ACC112 (cell line): ENCODE results near the gene IGIP.

Experiments
- H2AFZ ChIP-seq: fragments of 200-600 bp; sonication (generic); one replicate; pipeline ENCODE4 v1.6.0; 2017; ENCODE audit warnings: antibody characterized with exemption, low read length; ENCODE audit not compliant: unreplicated experiment
- H3K27ac ChIP-seq: fragments of 200-600 bp; sonication (generic); 2 replicates; pipeline ENCODE4 v1.5.1; 2014; ENCODE audit warnings: low read depth, mild to moderate bottlenecking, antibody characterized with exemption, low read length, moderate library complexity
- H3K27me3 ChIP-seq: fragments of 200-600 bp; sonication (generic); 2 replicates; pipeline ENCODE4 v1.6.1; 2014; ENCODE audit warnings: mild to moderate bottlenecking, antibody characterized with exemption, low read length, moderate library complexity, mixed read lengths; ENCODE audit not compliant: insufficient read depth
- H3K36me3 ChIP-seq: fragments of 200-600 bp; sonication (generic); 2 replicates; pipeline ENCODE4 v1.6.1; 2016; ENCODE audit warnings: mild to moderate bottlenecking, antibody characterized with exemption, low read length, moderate library complexity, mixed read lengths; ENCODE audit not compliant: insufficient read depth
- H3K4me1 ChIP-seq: fragments of 200-600 bp; sonication (generic); one replicate; pipeline ENCODE4 v1.6.1; 2016; ENCODE audit warnings: low read length, mixed read lengths; ENCODE audit not compliant: insufficient read depth, unreplicated experiment, control insufficient read depth
- H3K4me3 ChIP-seq: fragments of 200-600 bp; sonication (generic); 2 replicates; pipeline ENCODE4 v1.5.1; 2014; ENCODE audit warnings: mild to moderate bottlenecking, low read depth, low read length
- H3K79me2 ChIP-seq: fragments of 200-600 bp; sonication (generic); one replicate; pipeline ENCODE4 v1.6.0; 2016; ENCODE audit warnings: low read length; ENCODE audit not compliant: control insufficient read depth, unreplicated experiment, insufficient read depth

Gene IGIP

GRCh38 chr5:140141241-140141640, 15.5 kb downstream of the IGIP start:
- Histone ChIP-seq H3K79me2 (peaks cover 3% of the 10 kb centered on the region), H3K36me3 (no peaks in the 10 kb centered on the region), H3K27ac (no peak overlapping the region), H2AFZ (no peak overlapping the region), H3K4me3 (no peak overlapping the region), H3K4me1 (peaks cover 5% of the 10 kb centered on the region), H3K27me3 (no peaks in the 10 kb centered on the region)

GRCh38 chr5:140142246-140142645, 16.5 kb downstream of the IGIP start:
- Histone ChIP-seq H3K27me3 (no peaks in the 10 kb centered on the region), H3K4me3 (no peak overlapping the region), H3K36me3 (no peaks in the 10 kb centered on the region), H3K27ac (no peak overlapping the region), H3K79me2 (peaks cover 3% of the 10 kb centered on the region), H3K4me1 (peaks cover 5% of the 10 kb centered on the region), H2AFZ (no peak overlapping the region)

GRCh38 chr5:140142856-140143255, 17.1 kb downstream of the IGIP start:
- H2AFZ ChIP-seq: no peak overlapping the region
- no peaks in the 10 kb centered on the region for H3K36me3 ChIP-seq
- H3K27ac ChIP-seq: no peak overlapping the region
- peaks cover 3% of the 10 kb centered on the region for H3K79me2 ChIP-seq
- H3K4me3 ChIP-seq: no peak overlapping the region
- peaks cover 5% of the 10 kb centered on the region for H3K4me1 ChIP-seq
- H3K27me3 ChIP-seq: no peaks in the 10 kb centered on the region

GRCh38 chr5:140143521-140144258, 18.0 kb downstream of the IGIP start:
- no peak overlapping the region for H3K27ac ChIP-seq
- H3K4me1 ChIP-seq: peaks cover 5% of the 10 kb centered on the region
- no peak overlapping the region for H2AFZ ChIP-seq
- H3K27me3 ChIP-seq: no peaks in the 10 kb centered on the region
- H3K79me2 ChIP-seq: peaks cover 3% of the 10 kb centered on the region
- no peak overlapping the region for H3K4me3 ChIP-seq
- no peaks in the 10 kb centered on the region for H3K36me3 ChIP-seq

- Histone ChIP-seq H2AFZ (no peak overlapping the region), H3K27ac (no peak overlapping the region), H3K27me3 (no peaks in the 10 kb centered on the region), H3K4me1 (peaks cover 5% of the 10 kb centered on the region), H3K79me2 (no peaks in the 10 kb centered on the region), H3K36me3 (no peaks in the 10 kb centered on the region), H3K4me3 (0 out of 2 replicates have a peak overlapping the region, but pooled peaks have one; percentile 64)
These were observed 19.5 kb downstream of the IGIP start for GRCh38 chr5:140145256-140145655.

- no peaks in the 10 kb centered on the region for H3K36me3 ChIP-seq
- H3K27me3 ChIP-seq: no peaks in the 10 kb centered on the region
- peaks cover 5% of the 10 kb centered on the region for H3K4me1 ChIP-seq
- peak overlapping the region; percentile 64 for H3K4me3 ChIP-seq
- peak overlapping the region; percentile 7 for H2AFZ ChIP-seq
- H3K27ac ChIP-seq: no peak overlapping the region
- no peaks in the 10 kb centered on the region for H3K79me2 ChIP-seq
These were observed 20.2 kb downstream of the IGIP start for GRCh38 chr5:140145818-140146522.

GRCh38 chr5:140146523-140146842, 20.7 kb downstream of the IGIP start:
- H3K27me3 ChIP-seq: no peaks in the 10 kb centered on the region
- H3K4me1 ChIP-seq: peaks cover 5% of the 10 kb centered on the region
- no peak overlapping the region for H3K27ac ChIP-seq
- peak overlapping the region; percentile 64 for H3K4me3 ChIP-seq
- no peaks in the 10 kb centered on the region for H3K36me3 ChIP-seq
- no peak overlapping the region for H2AFZ ChIP-seq
- H3K79me2 ChIP-seq: no peaks in the 10 kb centered on the region

GRCh38 chr5:140147460-140147859, 21.7 kb downstream of the IGIP start:
- Histone ChIP-seq H3K4me1 (peaks cover 5% of the 10 kb centered on the region), H3K4me3 (no peak overlapping the region), H3K79me2 (no peaks in the 10 kb centered on the region), H3K36me3 (no peaks in the 10 kb centered on the region), H3K27ac (no peak overlapping the region), H3K27me3 (no peaks in the 10 kb centered on the region), H2AFZ (no peak overlapping the region)

- Histone ChIP-seq H3K36me3 (no peaks in the 10 kb centered on the region), H3K27ac (no peak overlapping the region), H3K79me2 (no peaks in the 10 kb centered on the region), H3K4me1 (peaks cover 5% of the 10 kb centered on the region), H3K27me3 (no peaks in the 10 kb centered on the region), H2AFZ (no peak overlapping the region), H3K4me3 (no peak overlapping the region)
These were observed 22.8 kb downstream of the IGIP start for GRCh38 chr5:140148508-140148907.

- H3K36me3 ChIP-seq: no peaks in the 10 kb centered on the region
- H3K4me3 ChIP-seq: no peak overlapping the region
- no peak overlapping the region for H3K27ac ChIP-seq
- H2AFZ ChIP-seq: no peak overlapping the region
- no peaks in the 10 kb centered on the region for H3K27me3 ChIP-seq
- H3K79me2 ChIP-seq: no peaks in the 10 kb centered on the region
- H3K4me1 ChIP-seq: peaks cover 5% of the 10 kb centered on the region
These were observed 24.5 kb downstream of the IGIP start for GRCh38 chr5:140150201-140150600.
